H1 (cell line): ENCODE data around the gene FAM181B. TPM values are rescaled to one million over a fixed set of nuclear protein-coding genes. Genes with fewer than 3 reads are reported as not detected.

Experiments
- CTCF ChIA-PET: fragments of 300-600 bp; sonication (Branson Sonifier 250); formaldehyde crosslinking; loops from one replicate; lab custom pipeline; 2021; ENCODE audit not compliant: partially characterized antibody; lab: Charles Lee
- POLR2A ChIA-PET: fragments of 300-600 bp; sonication (Branson Sonifier 250); formaldehyde crosslinking; loops from one replicate; lab custom pipeline; 2021; ENCODE audit warnings: inconsistent platforms; ENCODE audit not compliant: partially characterized antibody; lab: Charles Lee
- DNase-seq, 2 experiments: peaks; one replicate each; pipeline versions ENCODE4 v3.0.0 to v3.0.0-alpha.2; 2010 to 2022; ENCODE audit warnings: low spot score in 2 of 2, low read depth in 1 of 2, mixed read lengths in 1 of 2
- FAIRE-seq: peaks from 2 replicates; lab custom pipeline; 2011; peaks lifted over from hg19 to GRCh38; lab: Jason Lieb, UNC
- H2AFZ ChIP-seq: 2 replicates; pipeline ENCODE4 v1.8.1; 2012; ENCODE audit warnings: low read length, inconsistent platforms
- H2AK5ac ChIP-seq: 2 replicates; pipeline ENCODE4 v1.6.1; 2013; ENCODE audit warnings: low read depth, low read length
- H2BK120ac ChIP-seq: replicated peaks from 2 replicates; pipeline ENCODE3; 2013; ENCODE audit warnings: low read depth, low read length, inconsistent platforms
- H2BK12ac ChIP-seq: 2 replicates; pipeline ENCODE4 v1.6.1; 2013; ENCODE audit warnings: low read depth, low read length
- H2BK15ac ChIP-seq: 2 replicates; pipeline ENCODE4 v1.6.1; 2013; ENCODE audit warnings: low read length
- H2BK20ac ChIP-seq: 2 replicates; pipeline ENCODE4 v1.6.1; 2013; ENCODE audit warnings: low read length
- H2BK5ac ChIP-seq: 2 replicates; pipeline ENCODE4 v1.6.1; 2013; ENCODE audit warnings: low read depth, low read length
- H3K14ac ChIP-seq: 2 replicates; pipeline ENCODE4 v1.6.1; 2013; ENCODE audit warnings: inconsistent platforms; ENCODE audit not compliant: insufficient read length
- H3K18ac ChIP-seq: 2 replicates; pipeline ENCODE4 v1.6.1; 2013; ENCODE audit warnings: low read length; ENCODE audit errors: extremely low read depth
- H3K23ac ChIP-seq: 2 replicates; pipeline ENCODE4 v1.6.1; 2013; ENCODE audit warnings: inconsistent platforms; ENCODE audit not compliant: insufficient read length
- H3K23me2 ChIP-seq: 2 replicates; pipeline ENCODE4 v1.6.1; 2013; ENCODE audit warnings: low read depth, low read length
- H3K27ac ChIP-seq: 2 replicates; pipeline ENCODE4 v1.6.1; 2011; ENCODE audit warnings: low read depth, low read length, inconsistent platforms
- H3K27me3 ChIP-seq, 4 experiments: replicated peaks in 1 of 4; 1 replicate in 1 of 4; 2 replicates in 3 of 4; pipeline versions ENCODE4 v1.6.1 to v1.8.1; 2011 to 2013; ENCODE audit warnings: low read length in 3 of 4, mild to moderate bottlenecking in 3 of 4, inconsistent platforms in 2 of 4, mixed read lengths in 2 of 4, moderate library complexity in 1 of 4; ENCODE audit not compliant: control insufficient read depth in 3 of 4, insufficient read depth in 3 of 4; ENCODE audit errors: extremely low read depth in 1 of 4
- H3K36me3 ChIP-seq, 4 experiments: 2 replicates each; pipeline versions ENCODE4 v1.6.1 to v1.8.1; 2011 to 2013; ENCODE audit warnings: mild to moderate bottlenecking in 4 of 4, low read length in 3 of 4, moderate library complexity in 2 of 4, control low read depth in 1 of 4, inconsistent platforms in 1 of 4; ENCODE audit not compliant: insufficient read depth in 4 of 4, control insufficient read depth in 2 of 4
- H3K4ac ChIP-seq: replicated peaks from 2 replicates; pipeline ENCODE3; 2013; ENCODE audit warnings: low read length, low read depth, mixed read lengths, inconsistent platforms; ENCODE audit not compliant: insufficient read length
- H3K4me1 ChIP-seq, 4 experiments: replicated peaks in 1 of 4; 1 replicate in 1 of 4; 2 replicates in 3 of 4; pipeline versions ENCODE4 v1.6.1 to v1.8.1; 2011 to 2013; ENCODE audit warnings: low read length in 3 of 4, inconsistent platforms in 2 of 4, mixed read lengths in 1 of 4; ENCODE audit not compliant: insufficient read depth in 4 of 4, control insufficient read depth in 3 of 4
- H3K4me2 ChIP-seq, 2 experiments: 2 replicates each; pipeline versions ENCODE4 v1.6.1 to v1.8.1; 2011 to 2013; ENCODE audit warnings: low read depth in 2 of 2, low read length in 2 of 2, control low read depth in 1 of 2, inconsistent platforms in 1 of 2, mild to moderate bottlenecking in 1 of 2; ENCODE audit not compliant: insufficient read depth in 1 of 2
- H3K4me3 ChIP-seq, 4 experiments: fragments of 200-600, 300-600 bp in 1 of 4; sonication (generic), shearing (Covaris generic), sonication (Bioruptor Twin) in 1 of 4; 2 replicates each; pipeline versions ENCODE4 v1.5.1 to v1.8.1; 2011 to 2016; ENCODE audit warnings: low read length in 4 of 4, low read depth in 3 of 4, control low read depth in 2 of 4, inconsistent platforms in 2 of 4, mild to moderate bottlenecking in 2 of 4, mixed read lengths in 1 of 4, moderate library complexity in 1 of 4; ENCODE audit not compliant: insufficient read depth in 2 of 4; ENCODE audit errors: extremely low read depth in 1 of 4
- H3K56ac ChIP-seq: replicated peaks from 2 replicates; pipeline ENCODE3; 2013; ENCODE audit warnings: low read depth, mild to moderate bottlenecking, mixed read lengths, low read length, inconsistent platforms; ENCODE audit not compliant: insufficient read length
- H3K79me1 ChIP-seq: 2 replicates; pipeline ENCODE4 v1.6.1; 2013; ENCODE audit warnings: low read depth, low read length, control low read depth
- H3K79me2 ChIP-seq, 2 experiments: 2 replicates each; pipeline versions ENCODE4 v1.6.1 to v1.8.1; 2012 to 2013; ENCODE audit warnings: low read length in 2 of 2, mild to moderate bottlenecking in 2 of 2, inconsistent platforms in 1 of 2; ENCODE audit not compliant: insufficient read depth in 2 of 2, control insufficient read depth in 1 of 2
- H3K9ac ChIP-seq, 4 experiments: replicated peaks in 1 of 4; 1 replicate in 1 of 4; 2 replicates in 3 of 4; pipeline versions ENCODE4 v1.6.1 to v1.8.1; 2011 to 2013; ENCODE audit warnings: low read depth in 3 of 4, low read length in 3 of 4, control low read depth in 2 of 4, mild to moderate bottlenecking in 2 of 4, moderate library complexity in 2 of 4, inconsistent platforms in 1 of 4; ENCODE audit errors: extremely low read depth in 1 of 4
- H3K9me3 ChIP-seq, 2 experiments: 2 replicates each; pipeline versions ENCODE4 v1.6.1 to v1.8.1; 2012 to 2013; ENCODE audit warnings: mild to moderate bottlenecking in 2 of 2, moderate library complexity in 2 of 2, control low read depth in 1 of 2, inconsistent platforms in 1 of 2, low read depth in 1 of 2, low read length in 1 of 2, mixed read lengths in 1 of 2; ENCODE audit not compliant: insufficient read depth in 2 of 2
- H4K20me1 ChIP-seq, 2 experiments: replicated peaks in 1 of 2; 2 replicates each; pipeline versions ENCODE3 to v1.8.1; 2011 to 2013; ENCODE audit warnings: inconsistent platforms in 2 of 2, low read length in 2 of 2, mild to moderate bottlenecking in 1 of 2; ENCODE audit not compliant: insufficient read depth in 2 of 2, control insufficient read depth in 1 of 2
- H4K5ac ChIP-seq: 2 replicates; pipeline ENCODE4 v1.6.1; 2013; ENCODE audit warnings: low read length, low read depth, mixed read lengths, inconsistent platforms; ENCODE audit not compliant: insufficient read length
- H4K8ac ChIP-seq: 2 replicates; pipeline ENCODE4 v1.8.0; 2013; ENCODE audit warnings: mild to moderate bottlenecking, moderate library complexity, low read length, inconsistent platforms; ENCODE audit not compliant: insufficient read depth; ENCODE audit errors: extremely low read depth
- H4K91ac ChIP-seq: replicated peaks from 2 replicates; pipeline ENCODE3; 2013; ENCODE audit warnings: low read length, mixed read lengths, inconsistent platforms; ENCODE audit not compliant: insufficient read length
- BRCA1 ChIP-seq: IDR thresholded peaks from 2 replicates; pipeline ENCODE4 v1.6.1; 2012; ENCODE audit warnings: low read depth, low read length, improper control_type of control experiment
- CTBP2 ChIP-seq: IDR thresholded peaks from 2 replicates; pipeline ENCODE4 v1.7.0; 2011; ENCODE audit warnings: borderline replicate concordance, mild to moderate bottlenecking, moderate library complexity, mixed read lengths, low read length; ENCODE audit not compliant: insufficient read depth, insufficient read length
- GTF2F1 ChIP-seq: IDR thresholded peaks from 2 replicates; pipeline ENCODE4 v1.6.1; 2012; ENCODE audit warnings: low read depth, low read length, improper control_type of control experiment, borderline replicate concordance
- RNF2 ChIP-seq: fragments of 200-900, 300-1000 bp; sonication (generic); IDR thresholded peaks from 2 replicates; pipeline ENCODE4 v1.7.1; 2016; ENCODE audit warnings: borderline replicate concordance, low read depth, mild to moderate bottlenecking, antibody characterized with exemption, low read length; ENCODE audit not compliant: poor library complexity, severe bottlenecking; ENCODE audit errors: missing control alignments
- SP4 ChIP-seq: IDR thresholded peaks from 2 replicates; pipeline ENCODE4 v1.6.1; 2012; ENCODE audit warnings: low read length, inconsistent platforms
- TAF1 ChIP-seq: IDR thresholded peaks from 2 replicates; pipeline ENCODE4 v1.6.1; 2011; ENCODE audit warnings: mild to moderate bottlenecking, low read depth, low read length
- WGBS, 2 experiments: shearing (Covaris generic) in 1 of 2; methylation state at CpG; one replicate each; pipeline versions ENCODE4 v1.1.6 to v1.1.7; 2013 to 2015; ENCODE audit warnings: low lambda C conversion rate in 2 of 2, mixed read lengths in 2 of 2, inconsistent platforms in 1 of 2, low coverage in 1 of 2, missing lambda C conversion rate in 1 of 2; ENCODE audit not compliant: insufficient replicate concordance in 2 of 2, insufficient coverage in 1 of 2, insufficient read length in 1 of 2; ENCODE audit errors: extremely low coverage in 1 of 2, missing lambda C conversion rate in 1 of 2; 5-methylcytosine and 5-hydroxymethylcytosine counted together
- long read RNA-seq, 2 experiments: library from RNA in 1 of 2; library from capped mRNA in 1 of 2; stranded (forward); transcript quantifications; one replicate each; pipeline ENCODE4 v2.0.0, GENCODE V29; 2021; ENCODE audit warnings: inconsistent platforms in 1 of 2
- polyA minus RNA-seq, 3 experiments: library from RNA; depleted of rRNA, polyadenylated mRNA; stranded (reverse); fragments of >200 nt; gene quantifications; 1 replicate in 2 of 3; 2 replicates in 1 of 3; pipeline ENCODE4 v1.2.3, GENCODE V29; 2011
- polyA plus RNA-seq, 7 experiments: library from polyadenylated mRNA; depleted of rRNA in 3 of 7; stranded (reverse) in 5 of 7; unstranded in 2 of 7; fragments of >200 nt in 5 of 7; fragments of 200-250 nt in 2 of 7; gene quantifications; 1 replicate in 5 of 7; 2 replicates in 1 of 7; 4 replicates in 1 of 7; pipeline versions ENCODE4 v1.2.1 to v1.2.3, GENCODE V29; 2011 to 2013; ENCODE audit warnings: missing spikeins in 2 of 7, mixed read lengths in 2 of 7
- total RNA-seq: library from RNA; stranded (reverse); fragmentation: NEBNext Ultra II Directional; extraction: Animal tissue kit (Norgen Biotek cat#: 25700); gene quantifications from 2 replicates; pipeline ENCODE4 v1.2.1, GENCODE V29; 2021
- TF ChIP-seq, protein P1 (sequence below): IDR thresholded peaks from 2 replicates; pipeline ENCODE4 v1.6.1; 2011; ENCODE audit warnings: low read length, improper control_type of control experiment

The FAM181B gene
- total RNA-seq (0.37 and 0.42 TPM in 2 replicates), polyA plus RNA-seq (2011; rRNA removed) (0.21 and 0.25 TPM in 2 replicates), polyA minus RNA-seq (2011; rRNA and poly(A)+ RNA removed) (0.15 and 0.28 TPM in 2 replicates)
- polyA plus RNA-seq (2011; cell fraction: cytosol; rRNA removed), result 0.36 TPM
- polyA plus RNA-seq (2011; cell fraction: nucleus; rRNA removed), result 0.29 TPM
- 0.20 to 0.34 TPM (median 0.22 TPM) in 4 replicates for polyA plus RNA-seq (2012, experiment 1 of 2)
- 0.33 TPM for polyA plus RNA-seq (2012, experiment 2 of 2)
- polyA plus RNA-seq (2013, experiment 1 of 2), result 0.24 TPM
- 0.18 TPM for polyA plus RNA-seq (2013, experiment 2 of 2)
- 0.29 TPM for polyA minus RNA-seq (2011; cell fraction: cytosol; rRNA and poly(A)+ RNA removed)
- polyA minus RNA-seq (2011; cell fraction: nucleus; rRNA and poly(A)+ RNA removed), result 1.3 TPM
- long read RNA-seq, experiment 1, partial matches to known transcripts, result 0 of 1 reads
- long read RNA-seq, experiment 1, other reads (novel, unspliced or antisense), result 0 of 1 reads
- long read RNA-seq, experiment 2, result 0 reads

DNA sequence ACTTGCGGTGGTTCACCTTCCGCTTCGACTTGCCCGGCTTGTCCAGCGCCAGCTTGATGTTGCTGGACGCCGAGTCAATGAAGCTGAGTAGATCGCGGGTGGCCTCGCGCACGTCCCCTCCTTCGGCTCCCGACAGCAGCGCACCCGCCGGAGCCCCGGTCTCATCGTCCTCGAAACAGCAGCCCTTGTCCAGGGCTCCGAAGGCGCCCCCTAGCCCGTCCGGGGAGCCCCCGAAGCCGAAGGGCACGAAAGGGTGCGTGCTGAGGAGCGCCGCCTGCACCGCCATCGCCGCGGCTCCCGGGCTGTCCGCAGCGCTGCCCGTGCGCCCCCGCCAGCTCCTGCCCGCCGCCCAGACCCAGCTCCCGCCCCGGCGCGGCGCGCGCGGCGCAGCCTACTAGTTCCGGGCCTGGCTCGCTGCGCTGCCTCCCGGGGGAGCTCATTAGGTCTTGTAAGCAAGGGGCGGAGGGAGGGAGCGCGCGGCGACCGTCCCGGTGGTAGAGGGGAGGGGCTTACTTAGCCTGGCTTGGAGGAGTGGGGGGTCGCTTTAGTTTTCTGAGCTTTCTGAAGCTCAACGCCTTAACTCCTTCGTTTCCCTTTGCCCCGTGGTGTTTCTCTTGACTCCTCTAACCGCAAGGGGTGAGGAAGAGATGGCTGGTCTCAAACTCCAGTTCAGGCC lies at the start of gene FAM181B:
Gene FAM181B, minus strand, starts transcription at position 421 of the 676 bp plus-strand sequence. Its CDS starts 135 bp downstream, at position 286.
- POLR2A ChIA-PET, result no interaction called here
- TF ChIP-seq BRCA1 (no peak), GTF2F1 (no peak), CTBP2 (no peak), SP4 (no peak), TAF1 (no peak), RNF2 (no peak)
- TF ChIP-seq, protein P1, sequence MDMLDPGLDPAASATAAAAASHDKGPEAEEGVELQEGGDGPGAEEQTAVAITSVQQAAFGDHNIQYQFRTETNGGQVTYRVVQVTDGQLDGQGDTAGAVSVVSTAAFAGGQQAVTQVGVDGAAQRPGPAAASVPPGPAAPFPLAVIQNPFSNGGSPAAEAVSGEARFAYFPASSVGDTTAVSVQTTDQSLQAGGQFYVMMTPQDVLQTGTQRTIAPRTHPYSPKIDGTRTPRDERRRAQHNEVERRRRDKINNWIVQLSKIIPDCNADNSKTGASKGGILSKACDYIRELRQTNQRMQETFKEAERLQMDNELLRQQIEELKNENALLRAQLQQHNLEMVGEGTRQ, result no peak

More for the DNA sequence above, at the start of gene FAM181B:
- H4K91ac ChIP-seq, result peak within 1 kb of the TSS; percentile 51
- WGBS, 2 experiments, result 3% methylated on average over 48 of the region's 67 CpGs; no CpG with 5 or more reads in 1 of the 2 experiments
- peak within 1 kb of the TSS; percentile 86 for H4K8ac ChIP-seq
- H2BK20ac ChIP-seq, result peak within 1 kb of the TSS; percentile 34; the same call in 1 of the 2 replicates
- peaks cover 2 to 15% (median 6%) of the 10 kb centered on the region in 4 experiments; a peak in 5 of 7 replicates for H3K4me1 ChIP-seq
- CTCF ChIA-PET, result interaction anchor here (0.7 to 3.4 kb wide), 11 partner anchors 11 to 133 kb away, joined by 3 to 18 read pairs (median 3); no protein-coding TSS in a partner anchor
- peak within 1 kb of the TSS; percentile 68; the same call in 1 of the 2 replicates for H2BK12ac ChIP-seq
- no peak within 1 kb of the TSS for H3K4ac ChIP-seq
- peak within 1 kb of the TSS; percentile 59 to 83 for H3K4me2 ChIP-seq
- no peak within 1 kb of the TSS for H3K27ac ChIP-seq
- peak within 1 kb of the TSS in 3 of 4 experiments; percentile 25 to 52 (median 45); a peak in 3 of 7 replicates for H3K9ac ChIP-seq
- H3K9me3 ChIP-seq, result no peaks in the 10 kb centered on the region
- peak within 1 kb of the TSS; percentile 50 to 86 (median 58) for H3K4me3 ChIP-seq
- peak within 1 kb of the TSS; percentile 78 for H3K18ac ChIP-seq
- H3K56ac ChIP-seq, result peak within 1 kb of the TSS; percentile 18
- no peak within 1 kb of the TSS for H4K5ac ChIP-seq
- peaks cover 14% of the 10 kb centered on the region; the same call in 1 of the 2 replicates for H3K23me2 ChIP-seq
- FAIRE-seq (no peak), DNase-seq (peak; percentile 71 to 85)
- peaks cover 11 to 41% (median 36%) of the 10 kb centered on the region in 4 experiments for H3K27me3 ChIP-seq
- no peaks in the 10 kb centered on the region for H3K36me3 ChIP-seq
- peak within 1 kb of the TSS; percentile 88 for H2BK15ac ChIP-seq
- peak within 1 kb of the TSS; percentile 67 for H2BK120ac ChIP-seq
- H3K14ac ChIP-seq, result no peak within 1 kb of the TSS
- H3K79me1 ChIP-seq, result no peaks in the 10 kb centered on the region
- no peaks in the 10 kb centered on the region for H3K79me2 ChIP-seq
- peak within 1 kb of the TSS; percentile 64 for H2AFZ ChIP-seq
- H3K23ac ChIP-seq, result no peak within 1 kb of the TSS
- no peaks in the 10 kb centered on the region for H4K20me1 ChIP-seq
- no peak within 1 kb of the TSS; the same call in 1 of the 2 replicates for H2BK5ac ChIP-seq
- H2AK5ac ChIP-seq, result no peak within 1 kb of the TSS
